GM12874 (cell line): Measurements from ENCODE around the gene REM2.
A peak's percentile ranks its signal among the peaks of the same experiment; 100 is the strongest.

Experiments used
- CTCF ChIP-seq: IDR thresholded peaks from 2 replicates; pipeline ENCODE4 v1.5.1; 2011; ENCODE audit warnings: low read depth, mild to moderate bottlenecking, control low read depth, low read length, moderate library complexity; ENCODE audit not compliant: insufficient read depth

The REM2 gene

GRCh38 chr14:22850944-22851764 is 31.9 kb upstream of the REM2 start:
- no peak for TF ChIP-seq CTCF

GRCh38 chr14:22852599-22852939 is 30.5 kb upstream of the REM2 start:
- TF ChIP-seq CTCF, result no peak

- TF ChIP-seq CTCF, result peak; percentile 94
These were observed 29.9 kb upstream of the REM2 start for GRCh38 chr14:22852940-22853767.

GRCh38 chr14:22854963-22855724 is 27.9 kb upstream of the REM2 start:
- no peak for TF ChIP-seq CTCF

- TF ChIP-seq CTCF, result no peak
These were observed 26.6 kb upstream of the REM2 start for GRCh38 chr14:22856428-22856827.

GRCh38 chr14:22861651-22862050 is 21.4 kb upstream of the REM2 start:
- TF ChIP-seq CTCF, result no peak

GRCh38 chr14:22864979-22865378 is 18.0 kb upstream of the REM2 start:
- TF ChIP-seq CTCF, result no peak
